SK-N-MC (cell line): Measurements from ENCODE around the gene AMOT.

Source experiments
- EZH2 ChIP-seq: fragments of 200-600 bp; sonication (generic); IDR thresholded peaks from one replicate; pipeline ENCODE4 v1.6.1; 2017; ENCODE audit warnings: antibody characterized with exemption
- FOXP2 ChIP-seq: optimal IDR thresholded peaks from 2 replicates; pipeline ENCODE3; 2011; ENCODE audit warnings: mild to moderate bottlenecking, moderate library complexity; ENCODE audit not compliant: insufficient read depth; ENCODE audit errors: extremely low read length, control extremely low read depth
- POLR2AphosphoS5 ChIP-seq: IDR thresholded peaks from 2 replicates; pipeline ENCODE4 v1.6.1; 2012; ENCODE audit warnings: mild to moderate bottlenecking, low read depth, low read length, borderline replicate concordance

DNA sequence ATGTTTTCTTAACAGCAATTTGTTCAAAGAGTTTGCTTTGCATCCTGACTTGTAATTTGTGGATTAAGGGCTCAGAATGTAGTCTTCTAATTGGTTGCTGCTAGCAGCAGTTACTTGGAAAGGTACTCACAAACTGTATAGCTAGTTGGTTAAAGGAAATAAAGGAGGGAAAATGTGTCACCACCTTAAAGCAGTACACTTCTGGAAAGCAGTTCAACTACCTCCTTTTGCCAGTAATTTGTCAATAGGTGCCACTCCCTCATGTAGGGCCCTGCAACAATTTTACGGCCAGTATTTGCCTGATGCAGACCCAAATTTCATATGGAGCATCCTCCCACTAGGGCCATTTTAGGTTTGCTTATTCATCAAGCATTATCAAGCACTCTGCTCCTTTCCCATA, 20.8 kb downstream of the AMOT start:
- no peak for TF ChIP-seq EZH2
- TF ChIP-seq POLR2AphosphoS5: no peak
- no peak for TF ChIP-seq FOXP2
